Stimulated activated CD8-positive, alpha-beta memory T cell treated with anti-CD3 and anti-CD28 coated beads, Interleukin-2, amount 100 ng/mL, for 48 hours (primary cell): ENCODE data around the gene CCR7.
"Not testable (repeated sequence)": the region's sequence is repeated elsewhere in the genome, so short reads cannot be mapped to it uniquely, and the experiment has no call there.

Experiments
- DNase-seq, 2 donors: peaks; one replicate each; pipeline ENCODE4 v3.0.0-alpha.2; 2020; ENCODE audit warnings: low read depth in 2 of 2

The CCR7 gene

DNA sequence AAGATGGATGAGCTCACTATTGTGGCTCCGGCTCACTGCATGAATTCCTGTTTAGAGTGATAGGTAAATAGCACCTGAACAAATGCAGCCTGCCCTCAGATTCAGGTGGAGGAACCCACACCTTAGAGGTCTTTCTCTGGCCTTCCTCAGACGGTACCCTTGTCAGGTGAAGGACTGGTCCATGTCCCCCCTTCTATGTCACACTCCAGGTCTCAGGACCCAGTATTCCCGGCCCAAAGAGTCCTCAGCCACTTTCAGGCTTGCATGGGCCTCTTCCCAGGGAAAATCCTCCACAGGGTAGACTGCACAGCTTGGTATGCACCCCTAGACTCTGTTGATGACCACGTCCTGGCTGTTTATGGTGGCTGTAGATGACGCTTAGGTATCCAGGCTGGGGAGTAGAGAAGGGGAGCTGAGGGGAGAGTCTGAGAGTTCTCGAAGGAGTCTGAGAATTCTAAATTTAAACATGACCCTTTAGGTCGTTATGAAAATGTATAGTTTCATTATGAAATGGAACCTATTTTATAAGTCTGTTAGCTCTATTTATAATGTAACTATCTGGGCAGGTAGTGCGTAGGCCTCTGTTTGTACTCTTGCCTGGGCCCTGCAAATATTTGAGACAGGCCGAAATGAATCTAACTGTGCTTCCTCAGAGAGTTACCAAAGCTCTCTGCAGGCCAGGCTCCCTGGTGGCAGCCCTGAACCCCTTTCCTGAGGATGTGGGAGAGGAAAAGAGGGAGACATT is 32.5 kb upstream of the CCR7 start:
- no peak for DNase-seq

- no peak for DNase-seq
Observed at GRCh38 chr17:40597156-40597555, 31.9 kb upstream of the CCR7 start.

DNA sequence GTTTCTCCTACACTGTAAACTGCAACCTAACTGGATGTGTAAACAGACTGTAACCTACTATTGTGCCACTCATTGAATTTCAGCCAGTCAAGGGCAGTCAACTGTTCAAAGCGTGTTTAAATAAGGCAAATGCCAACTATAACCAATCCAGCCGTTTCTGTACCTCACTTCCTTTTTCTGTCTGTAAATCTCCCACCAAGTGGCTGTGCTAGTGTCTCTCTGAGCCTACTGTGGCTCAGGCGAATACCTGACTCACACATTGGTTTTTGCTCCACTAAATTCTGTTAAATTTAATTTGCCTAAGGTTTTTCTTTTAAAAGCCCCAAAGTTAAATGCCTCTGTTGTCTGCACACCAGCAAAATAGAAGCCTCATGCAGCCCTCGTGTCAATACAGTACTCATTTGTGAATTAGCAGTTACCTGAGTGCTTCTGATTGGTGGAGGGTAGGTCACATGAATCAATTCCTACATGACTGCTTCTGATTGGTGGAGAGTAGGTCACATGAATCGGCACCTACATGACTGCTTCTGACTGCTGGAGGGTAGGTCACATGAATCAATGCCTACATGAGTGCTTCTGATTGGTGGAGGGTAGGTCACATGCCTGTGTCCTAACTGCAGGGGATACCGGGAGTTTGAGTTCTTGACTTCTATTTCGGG is 31.1 kb upstream of the CCR7 start:
- no peak for DNase-seq

GRCh38 chr17:40590742-40591141 is 25.5 kb upstream of the CCR7 start:
- no peak for DNase-seq

GRCh38 chr17:40588552-40588951 is 23.3 kb upstream of the CCR7 start:
- DNase-seq, result no peak

DNA sequence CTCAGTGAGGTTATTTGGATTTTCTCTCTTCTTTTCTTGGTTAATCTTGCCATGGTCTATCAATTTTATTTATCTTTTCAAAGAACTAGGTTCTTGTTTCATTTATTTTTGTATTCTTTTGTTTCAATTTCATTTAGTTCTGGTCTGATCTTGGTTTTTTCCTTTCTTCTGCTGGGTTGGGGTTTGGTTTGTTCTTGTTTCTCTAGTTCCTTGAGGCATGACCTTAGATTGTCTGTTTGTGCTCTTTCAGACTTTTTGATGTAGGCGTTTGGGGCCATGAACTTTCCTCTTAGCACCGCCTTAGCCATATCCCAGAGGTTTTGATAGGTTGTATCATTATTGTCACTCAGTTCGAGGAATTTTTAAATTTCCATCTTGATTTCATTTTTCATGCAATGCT is 21.0 kb upstream of the CCR7 start:
- DNase-seq, result not testable (repeated sequence)

GRCh38 chr17:40584950-40585349 is 19.7 kb upstream of the CCR7 start:
- not testable (repeated sequence) for DNase-seq

GRCh38 chr17:40582328-40582901 is 17.1 kb upstream of the CCR7 start:
- no peak for DNase-seq

DNA sequence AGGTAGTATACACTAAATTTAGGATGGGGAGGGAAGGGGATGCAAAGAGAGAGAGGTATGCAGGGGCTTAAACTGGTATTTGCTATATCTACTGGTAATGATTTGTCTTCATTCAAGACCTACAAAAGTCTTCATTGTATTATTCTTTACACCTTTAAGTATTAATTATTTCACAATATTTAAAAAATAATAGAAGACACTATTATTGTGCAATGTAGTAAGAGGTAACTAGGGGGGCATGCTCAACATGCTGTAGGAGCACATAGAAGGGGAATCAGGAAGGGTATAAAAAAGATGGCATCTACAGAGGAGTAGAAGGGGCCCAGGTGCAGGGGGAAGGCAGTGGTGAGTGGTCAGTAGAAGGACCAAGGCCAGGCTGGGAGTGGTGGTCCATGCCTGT is 14.9 kb upstream of the CCR7 start:
- DNase-seq, result no peak

DNA sequence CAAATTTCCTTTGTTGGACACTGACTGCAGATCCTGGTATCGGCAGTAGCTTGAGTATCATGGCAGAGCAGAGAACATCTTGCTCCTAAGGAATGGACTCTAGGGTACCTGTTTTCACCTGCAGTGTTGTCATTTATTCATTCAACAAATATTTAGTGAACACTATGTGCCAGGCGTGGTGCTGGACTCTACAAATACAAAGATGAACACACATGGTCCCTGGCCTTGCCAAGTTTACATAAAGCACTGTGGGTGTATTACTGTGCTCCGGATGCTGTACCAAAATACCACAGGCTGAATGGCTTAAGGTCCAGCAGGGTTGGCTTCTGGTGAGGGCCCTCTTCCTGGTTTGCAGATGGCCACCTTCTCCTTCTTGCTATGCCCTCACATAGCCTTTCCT is 14.2 kb upstream of the CCR7 start:
- no peak for DNase-seq

DNA sequence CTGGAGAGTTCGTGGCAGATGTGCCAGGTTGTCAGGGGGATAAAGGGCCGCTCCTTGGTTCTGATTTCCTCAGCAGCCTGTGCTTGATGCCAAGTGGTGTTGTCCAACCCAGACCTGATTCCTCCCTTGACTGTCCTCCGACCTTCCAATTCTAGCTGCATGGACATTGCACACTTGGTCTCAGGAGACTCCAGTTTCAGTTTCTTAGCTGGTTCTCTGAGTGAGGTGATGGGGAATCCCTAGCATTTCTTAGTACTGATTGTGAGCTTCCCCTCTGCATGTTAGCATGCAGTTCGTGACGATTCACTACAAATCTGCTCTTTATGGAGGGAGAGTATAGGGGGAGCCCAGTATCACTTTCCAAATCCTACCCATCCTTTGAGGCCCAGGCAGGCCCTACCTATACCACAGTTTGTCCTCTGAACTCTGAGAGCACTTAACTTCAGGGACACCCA is 12.4 kb upstream of the CCR7 start:
- DNase-seq, result no peak

GRCh38 chr17:40576113-40576740 is 11.0 kb upstream of the CCR7 start:
- DNase-seq, result no peak

- no peak for DNase-seq
Observed at GRCh38 chr17:40574292-40574691, 9.0 kb upstream of the CCR7 start.

DNA sequence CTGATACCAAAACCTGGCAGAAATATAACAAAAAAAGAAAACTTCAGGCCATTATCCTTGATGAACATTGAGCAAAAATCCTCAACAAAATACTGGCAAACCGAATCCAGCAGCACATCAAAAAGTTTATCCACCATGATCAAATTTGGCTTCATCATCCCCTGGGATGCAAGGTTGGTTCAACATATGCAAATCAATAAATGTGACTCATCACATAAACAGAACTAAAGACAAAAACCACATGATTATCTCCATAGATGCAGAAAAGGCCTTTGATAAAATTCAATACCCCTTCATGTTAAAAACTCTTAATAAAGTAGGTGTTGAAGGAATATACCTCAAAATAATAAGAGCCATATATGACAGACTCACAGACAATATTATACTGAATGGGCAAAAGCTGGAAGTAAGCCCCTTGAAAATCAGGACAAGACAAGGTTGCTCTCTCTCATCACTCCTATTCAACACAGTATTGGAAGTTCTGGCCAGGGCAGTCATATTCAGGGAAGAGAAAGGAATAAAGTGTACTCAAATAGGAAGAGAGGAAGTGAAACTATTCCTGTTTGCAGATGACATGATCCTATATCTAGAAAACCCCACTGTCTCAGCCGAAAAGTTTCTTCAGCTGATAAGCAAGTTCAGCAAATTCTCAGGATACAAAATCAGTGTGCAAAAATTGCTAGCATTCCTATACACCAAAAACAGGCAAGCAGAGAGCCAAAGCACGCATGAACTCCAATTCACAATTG is 7.1 kb upstream of the CCR7 start:
- not testable (repeated sequence) for DNase-seq

GRCh38 chr17:40568074-40568836 is 3.0 kb upstream of the CCR7 start:
- no peak for DNase-seq

GRCh38 chr17:40567377-40567776 is 2.1 kb upstream of the CCR7 start:
- DNase-seq, result no peak

GRCh38 chr17:40565769-40566409 is 617 bp upstream of the CCR7 start:
- DNase-seq, result no peak

- DNase-seq, result no peak
Observed at GRCh38 chr17:40564195-40564882, 933 bp downstream of the CCR7 start.

DNA sequence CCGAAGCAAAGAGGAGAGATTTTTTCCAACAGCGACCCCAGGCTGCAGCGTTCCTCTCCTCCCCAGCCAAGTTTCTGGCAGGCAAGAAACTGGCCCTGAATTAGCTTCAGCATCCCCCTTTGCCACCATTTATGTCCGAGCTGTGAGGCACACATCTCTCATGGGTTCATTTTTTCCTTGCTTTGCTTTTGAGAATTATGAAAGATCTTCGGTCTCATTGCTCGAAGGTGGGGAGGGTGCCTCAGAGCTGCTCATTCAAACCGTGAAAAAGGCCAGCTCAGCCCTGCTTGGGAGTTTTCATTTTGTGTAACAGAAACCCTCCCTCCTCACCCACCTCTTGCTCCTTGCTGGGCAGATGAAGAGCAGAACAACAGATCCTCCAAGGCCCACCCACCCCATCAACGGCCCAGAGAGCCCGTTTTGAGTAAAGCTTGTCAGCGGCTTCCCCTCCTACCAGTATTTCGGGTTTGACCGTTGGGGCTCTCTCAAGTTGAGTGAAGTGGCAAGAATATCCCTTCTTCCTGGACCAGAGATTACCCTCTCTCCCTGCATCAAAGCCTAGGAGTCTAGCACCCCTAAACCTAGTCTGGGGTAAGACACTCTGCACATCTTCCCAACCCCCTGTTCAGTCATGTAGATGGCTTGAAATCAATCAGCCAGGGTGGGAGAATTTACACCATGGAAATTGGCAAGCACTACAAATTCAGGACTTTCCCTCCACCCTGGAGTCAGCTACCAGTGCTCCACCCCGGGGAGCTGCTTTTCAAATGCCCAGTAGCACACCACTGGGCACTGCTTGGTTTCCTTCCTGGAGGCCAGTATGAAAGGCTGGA is 1.8 kb downstream of the CCR7 start:
- DNase-seq, result no peak
